HG03135 (cell line): ENCODE results near the gene CLSTN1.
"Not testable (repeated sequence)": the region's sequence is repeated elsewhere in the genome, so short reads cannot be mapped to it uniquely, and the experiment has no call there.

Source experiments
- ATAC-seq: cut with Tn5 transposase; IDR thresholded peaks from one replicate; pipeline ENCODE4 v1.9.1; 2021; ENCODE audit warnings: mild to moderate bottlenecking, moderate library complexity; ENCODE audit not compliant: unreplicated experiment

Gene CLSTN1

GRCh38 chr1:9801909-9802308 lies 21.9 kb downstream of the CLSTN1 start:
- no peak for ATAC-seq

DNA sequence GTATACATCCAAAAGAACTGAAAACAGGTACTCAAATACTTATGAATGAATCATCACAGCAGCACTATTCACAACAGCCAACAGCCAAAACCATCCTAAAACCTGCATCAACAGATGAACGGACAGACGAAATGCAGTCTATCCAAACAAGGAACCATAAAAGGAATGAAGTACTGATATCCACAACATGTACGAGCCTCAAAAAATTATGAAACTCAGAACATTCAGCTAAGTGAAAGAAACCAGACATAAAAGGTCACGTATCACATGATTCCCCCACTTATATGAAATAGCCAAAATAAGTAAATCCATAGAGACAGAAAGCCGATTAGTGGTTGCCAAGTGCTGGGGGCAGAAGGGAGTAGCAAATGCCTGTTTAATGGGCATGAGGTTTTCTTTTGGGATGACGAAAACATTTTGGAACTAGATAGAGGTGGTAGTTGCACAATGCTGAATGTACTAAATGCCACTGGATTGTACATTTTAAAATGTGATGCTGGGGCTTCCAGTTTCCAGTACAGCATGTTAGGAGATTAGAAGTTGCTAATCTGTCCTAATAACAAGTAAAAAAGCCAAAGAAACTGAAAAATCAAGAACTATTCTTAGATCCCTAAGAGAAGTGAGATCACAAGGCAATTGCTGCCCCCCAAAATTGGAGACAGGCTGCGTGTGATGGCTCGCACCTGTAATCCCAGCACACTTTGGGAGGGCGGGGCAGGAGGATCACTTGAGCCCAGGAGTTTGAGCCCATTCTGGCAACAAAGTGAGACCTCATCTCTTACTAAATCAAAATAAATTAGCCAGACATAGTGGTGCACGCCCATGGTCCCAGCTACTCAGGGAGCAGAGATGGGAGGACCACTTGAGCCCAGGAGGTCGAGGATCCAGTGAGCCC lies 25.3 kb downstream of the CLSTN1 start:
- no peak for ATAC-seq

GRCh38 chr1:9797049-9797448 lies 26.7 kb downstream of the CLSTN1 start:
- ATAC-seq = no peak

GRCh38 chr1:9794081-9794480 lies 29.7 kb downstream of the CLSTN1 start:
- no peak for ATAC-seq

- ATAC-seq = no peak
Observed at GRCh38 chr1:9793291-9793690, 30.5 kb downstream of the CLSTN1 start.

DNA sequence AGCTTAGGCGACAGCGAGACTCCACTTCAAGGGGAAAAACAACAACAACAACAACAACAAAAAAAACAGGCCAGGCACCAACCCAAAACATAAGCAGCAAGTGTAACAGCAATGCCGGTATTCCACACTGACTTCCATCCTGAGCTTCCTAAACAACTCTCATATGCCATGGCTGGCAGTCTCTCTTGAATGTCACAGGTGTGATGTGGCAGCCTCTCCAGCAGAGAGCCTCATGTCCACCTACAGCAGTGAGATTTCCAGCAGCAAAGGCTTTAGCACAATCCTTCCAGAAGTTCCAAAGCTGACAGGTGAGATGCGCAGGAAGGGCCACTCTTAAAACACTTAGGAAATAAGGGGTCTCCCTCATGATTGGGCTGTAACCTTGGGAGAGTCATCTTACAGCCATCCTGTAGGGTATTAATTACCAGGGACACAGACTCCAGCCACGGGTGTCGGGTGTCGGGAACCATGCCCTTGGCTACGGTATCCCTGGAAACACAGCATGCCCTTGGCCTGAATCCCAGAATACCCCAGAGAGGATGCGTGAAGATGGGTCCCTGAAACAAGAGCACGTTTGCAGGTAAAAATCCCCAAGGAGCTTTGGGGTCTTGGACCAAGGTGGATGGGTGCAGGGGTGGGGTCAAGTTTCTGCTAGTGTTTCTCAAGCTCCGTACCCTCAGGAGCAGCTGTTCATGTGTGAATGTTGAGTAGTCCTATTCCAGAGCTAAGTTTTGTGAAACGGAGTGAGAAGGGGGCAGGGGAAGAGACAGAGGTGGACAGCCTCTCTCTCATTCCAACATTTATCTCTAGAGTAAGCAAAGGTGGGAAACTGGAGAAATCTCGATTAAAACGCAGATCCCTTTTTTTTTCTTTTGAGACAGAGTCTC lies 31.4 kb downstream of the CLSTN1 start:
- no peak for ATAC-seq

DNA sequence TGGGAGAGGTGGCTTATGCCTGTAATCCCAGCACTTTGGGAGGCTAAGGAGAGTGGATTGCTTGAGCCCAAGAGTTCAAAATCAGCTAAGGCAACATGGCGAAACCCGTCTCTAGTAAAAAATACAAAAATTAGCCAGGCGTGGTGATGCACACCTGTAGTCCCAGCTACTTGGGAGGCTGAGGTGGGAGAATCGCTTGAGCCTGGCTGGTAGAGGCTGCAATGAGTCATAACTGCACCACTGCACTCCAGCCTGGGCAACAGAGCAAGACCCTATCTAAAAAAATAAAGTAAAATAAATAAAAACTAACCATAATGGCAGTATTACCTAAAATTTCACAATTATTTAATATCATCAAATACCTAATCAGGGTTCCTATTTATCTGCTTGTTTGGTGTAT lies 34.1 kb downstream of the CLSTN1 start:
- ATAC-seq = not testable (repeated sequence)

DNA sequence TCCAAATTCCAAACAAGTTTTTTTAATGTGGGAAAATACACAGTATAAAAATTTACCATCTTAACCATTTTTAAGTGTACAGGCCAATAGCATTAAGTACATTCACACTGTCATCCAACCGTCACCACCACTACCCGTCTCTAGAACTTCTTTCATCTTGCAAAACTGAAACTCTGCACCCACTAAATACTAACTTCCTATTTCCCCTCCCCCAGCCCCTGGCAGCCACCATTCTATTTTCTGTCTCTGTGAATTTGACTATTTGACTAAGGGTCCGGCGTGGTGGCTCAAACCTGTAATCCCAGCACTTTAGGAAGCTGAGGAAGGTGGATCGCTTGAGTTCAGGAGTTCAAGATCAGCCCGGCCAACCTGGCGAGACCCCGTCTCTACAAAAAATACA lies 36.1 kb downstream of the CLSTN1 start:
- peak; percentile 78 for ATAC-seq

GRCh38 chr1:9785406-9785805 lies 38.4 kb downstream of the CLSTN1 start:
- ATAC-seq = no peak

DNA sequence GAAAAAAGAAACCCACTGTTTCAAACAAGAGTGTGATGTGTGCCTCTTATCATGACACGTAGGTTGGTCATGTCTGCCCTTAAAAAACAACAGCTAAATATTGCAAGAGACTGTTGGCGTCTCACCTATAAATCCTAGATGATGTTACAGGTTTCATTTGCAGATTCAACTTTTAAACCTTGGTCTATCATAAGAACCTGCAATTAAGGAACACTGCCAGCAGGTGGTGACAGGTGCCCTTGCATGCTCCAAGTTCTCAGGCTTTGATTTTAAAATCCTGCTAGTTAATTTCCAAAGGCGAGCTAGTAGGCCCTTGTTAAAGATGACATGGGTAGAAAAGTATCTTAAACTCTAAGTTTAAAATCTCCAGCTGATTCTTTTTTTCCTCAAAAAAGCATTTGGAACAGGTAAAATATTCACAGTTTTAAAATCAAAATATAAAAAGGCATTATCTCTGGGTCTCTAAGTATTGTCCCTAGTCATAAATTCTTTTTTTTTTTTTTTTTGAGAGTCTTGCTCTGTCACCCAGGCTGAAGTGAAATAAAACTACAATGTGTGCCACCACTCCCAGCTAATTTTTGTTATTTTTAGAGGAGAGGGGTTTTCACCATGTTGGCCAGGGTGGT lies 39.1 kb downstream of the CLSTN1 start:
- no peak for ATAC-seq

DNA sequence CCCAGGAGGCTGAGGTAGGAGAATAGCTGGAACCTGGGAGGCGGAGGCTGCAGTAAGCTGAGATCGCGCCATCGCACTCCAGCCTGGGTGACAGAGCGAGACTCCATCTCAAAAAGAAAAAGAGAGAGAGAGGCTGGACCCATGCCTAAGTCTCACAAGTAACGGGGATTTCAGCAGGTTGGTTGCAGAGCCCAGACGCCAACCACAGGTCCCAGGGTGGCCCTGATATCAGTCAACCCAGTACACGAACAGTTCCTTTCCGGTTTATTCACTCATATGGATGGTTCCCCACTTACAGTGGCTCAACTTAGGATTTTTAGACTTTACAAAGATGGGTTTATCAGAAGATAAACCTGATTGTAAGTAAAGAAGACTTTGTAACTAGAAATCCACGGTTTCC lies 40.9 kb downstream of the CLSTN1 start:
- no peak for ATAC-seq

GRCh38 chr1:9782116-9782751 lies 41.5 kb downstream of the CLSTN1 start:
- no peak for ATAC-seq

DNA sequence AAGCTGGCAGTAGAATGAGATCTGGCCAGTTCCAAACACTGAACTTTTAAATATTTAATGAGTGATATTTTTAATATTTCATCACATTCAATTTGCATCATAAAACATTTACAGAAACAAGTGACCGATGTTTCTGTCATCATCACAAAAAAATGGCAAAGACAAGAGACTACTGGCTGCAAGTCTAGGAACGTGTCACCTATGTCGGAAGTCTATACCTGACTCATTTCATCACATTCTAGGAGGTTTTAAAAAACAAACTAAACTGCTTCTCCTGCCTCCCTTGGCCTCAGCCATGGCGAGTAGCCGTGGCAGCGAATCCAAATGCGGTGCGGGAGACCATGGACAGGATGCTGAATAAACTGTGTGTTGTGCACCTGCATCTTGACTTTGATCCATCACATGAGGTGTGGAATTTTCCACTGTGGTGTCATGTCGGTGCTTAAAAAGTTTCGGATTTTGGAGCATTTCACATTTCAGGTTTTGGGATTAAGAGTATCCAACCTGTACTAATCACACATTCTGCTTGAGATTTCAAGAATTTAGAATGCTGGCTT lies 43.1 kb downstream of the CLSTN1 start:
- ATAC-seq = no peak

DNA sequence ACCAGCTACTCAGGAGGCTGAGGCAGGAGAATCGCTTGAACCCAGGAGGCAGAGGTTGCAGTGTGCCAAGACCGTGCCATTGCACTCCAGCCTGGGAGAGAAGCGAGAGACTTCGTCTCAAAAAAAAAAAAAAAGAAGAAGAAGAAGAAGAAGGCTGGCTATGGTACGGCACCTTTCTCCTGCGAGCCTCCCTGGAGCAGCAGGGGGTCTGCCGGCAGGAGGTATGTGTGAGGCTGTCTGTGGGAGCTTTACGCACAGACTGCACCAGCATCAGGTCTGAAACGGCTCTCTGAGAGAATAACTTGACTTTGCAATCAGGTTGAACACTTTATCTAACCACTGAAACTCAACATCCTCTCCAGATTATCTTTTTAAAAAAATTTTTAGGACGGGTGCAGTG lies 44.9 kb downstream of the CLSTN1 start:
- no peak for ATAC-seq

DNA sequence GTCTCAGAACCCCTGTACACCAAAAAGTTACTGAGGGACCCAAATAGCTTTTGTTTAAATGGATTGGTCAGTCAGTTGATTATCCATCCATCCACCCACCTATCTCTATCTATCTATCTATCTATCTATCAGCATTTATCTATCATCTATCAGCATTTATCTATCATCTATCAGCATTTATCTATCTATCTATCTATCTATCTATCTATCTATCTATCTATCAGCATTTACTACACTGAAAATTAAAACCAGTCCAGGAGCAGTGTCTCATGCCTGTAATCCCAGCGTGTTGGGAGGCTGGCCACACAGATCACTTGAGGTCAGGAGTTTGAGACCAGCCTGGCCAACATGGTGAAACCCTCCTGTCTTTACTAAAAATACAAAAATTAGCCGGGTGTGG lies 47.1 kb downstream of the CLSTN1 start:
- no peak for ATAC-seq

DNA sequence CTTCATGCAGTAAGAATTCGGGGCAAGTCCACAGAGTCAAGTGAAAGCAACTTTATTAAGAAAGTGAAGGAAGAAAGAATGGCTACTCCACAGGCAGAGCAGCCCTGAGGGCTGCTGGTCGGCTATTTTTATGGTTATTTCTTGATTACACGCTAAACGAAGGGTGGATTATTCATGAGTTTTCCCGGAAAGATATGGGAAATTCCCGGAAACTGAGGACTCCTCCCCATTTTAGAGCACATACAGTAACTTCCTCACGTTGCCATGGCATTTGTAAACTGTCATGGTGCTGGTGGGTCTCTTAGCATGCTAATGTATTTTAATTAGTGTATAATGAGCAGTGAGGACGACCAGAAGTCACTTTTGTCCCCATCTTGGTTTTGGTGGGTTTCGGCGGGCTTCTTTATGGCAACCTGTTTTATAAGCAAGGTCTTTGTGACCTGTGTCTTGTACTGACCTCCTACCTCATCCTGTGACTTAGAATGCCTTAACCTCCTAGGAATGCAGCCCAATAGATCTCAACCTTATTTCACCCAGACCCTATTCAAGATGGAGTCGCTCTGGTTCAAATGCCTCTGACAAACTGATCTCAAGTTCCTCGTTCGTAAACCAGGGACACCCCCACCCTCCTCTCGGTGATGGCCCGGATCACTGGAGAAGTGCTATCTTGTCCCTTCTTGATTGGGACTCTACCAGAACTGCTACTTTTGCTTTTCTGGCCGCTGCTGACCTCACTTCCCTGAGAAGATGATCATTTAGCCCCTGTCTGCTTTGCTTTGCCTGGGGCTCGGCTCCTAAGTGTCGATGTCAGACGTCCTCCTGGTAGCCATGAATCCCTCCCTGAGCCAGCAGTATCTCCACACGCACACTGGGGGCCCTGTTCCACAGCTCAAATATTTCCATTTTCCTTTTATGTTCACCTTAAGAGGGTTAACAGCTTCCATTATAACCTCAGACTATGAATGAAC lies 48.8 kb downstream of the CLSTN1 start:
- no peak for ATAC-seq

- no peak for ATAC-seq
Observed at GRCh38 chr1:9770298-9770697, 53.5 kb downstream of the CLSTN1 start.

DNA sequence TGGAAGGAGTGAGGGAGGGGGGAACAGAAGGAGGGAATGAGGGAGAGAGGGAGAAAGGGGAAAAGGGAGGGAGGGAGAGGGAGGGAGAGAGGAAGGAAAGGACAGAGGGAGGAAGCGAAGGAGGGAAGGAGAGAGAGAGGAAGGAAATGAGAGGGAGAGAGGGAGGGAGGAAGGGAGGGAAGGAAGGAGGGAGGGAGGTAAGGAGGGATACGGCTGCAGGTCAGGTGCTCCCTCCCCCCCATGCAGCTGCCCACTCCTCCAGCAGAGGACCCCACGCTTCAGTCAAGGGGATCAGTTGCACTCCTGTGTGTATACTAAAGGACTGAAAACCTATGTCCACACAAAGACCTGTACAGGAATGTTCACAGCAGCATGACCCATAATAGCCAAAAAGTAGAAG lies 54.8 kb downstream of the CLSTN1 start:
- no peak for ATAC-seq

DNA sequence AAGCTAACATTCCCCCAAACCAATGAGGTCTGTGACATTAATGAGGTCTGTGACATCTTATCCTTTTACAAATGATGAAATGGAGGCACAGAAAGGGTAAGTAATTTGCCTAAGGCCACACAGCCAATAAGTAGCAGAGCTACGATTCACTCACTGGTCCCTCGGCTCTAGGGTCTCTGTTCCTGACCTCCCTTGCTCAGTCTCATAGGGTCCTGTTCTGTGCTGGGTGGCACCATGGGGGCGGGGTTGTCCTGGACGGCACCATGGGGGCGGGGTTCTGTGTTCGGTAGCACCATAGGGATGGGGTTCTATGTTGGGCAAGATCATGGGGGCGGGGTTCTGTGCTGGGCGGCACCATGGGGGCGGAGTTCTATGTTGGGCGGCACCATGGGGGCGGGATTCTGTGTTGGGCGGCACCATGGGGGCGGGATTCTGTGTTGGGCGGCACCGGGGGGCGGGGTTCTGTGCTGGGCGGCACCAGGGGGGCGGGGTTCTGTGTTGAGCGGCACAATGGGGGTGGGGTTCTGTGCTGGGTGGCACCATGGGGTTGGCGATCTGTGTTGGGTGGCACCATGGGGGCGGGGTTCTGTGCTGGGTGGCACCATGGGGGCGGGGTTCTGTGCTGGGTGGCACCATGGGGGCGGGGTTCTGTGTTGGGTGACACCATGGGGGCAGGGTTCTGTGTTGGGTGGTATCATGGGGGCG lies 55.6 kb downstream of the CLSTN1 start:
- ATAC-seq = no peak
